MV-4-11 (cell line): Measurements from ENCODE around the gene NSFL1C.
"Not testable (repeated sequence)": the region's sequence is repeated elsewhere in the genome, so short reads cannot be mapped to it uniquely, and the experiment has no call there.

Experiments
- DNase-seq: peaks from one replicate; lab custom pipeline; 2025; lab: John Stamatoyannopoulos, UW

The NSFL1C gene

GRCh38 chr20:1466211-1467081 lies at the start of gene NSFL1C:
TSS of gene NSFL1C (minus strand) at chr20:1466849. CDS start at chr20:1466824, 25 bp downstream.
- peak; percentile 86 for DNase-seq

GRCh38 chr20:1513801-1514200 lies 47.2 kb upstream of the NSFL1C start:
- no peak for DNase-seq

- peak; percentile 69 for DNase-seq
These were observed 42.6 kb upstream of the NSFL1C start for GRCh38 chr20:1509237-1509636.

GRCh38 chr20:1508574-1508973 lies 41.9 kb upstream of the NSFL1C start:
- no peak for DNase-seq

GRCh38 chr20:1507276-1507675 lies 40.6 kb upstream of the NSFL1C start:
- DNase-seq = no peak

- no peak for DNase-seq
These were observed 39.2 kb upstream of the NSFL1C start for GRCh38 chr20:1505871-1506270.

- no peak for DNase-seq
These were observed 38.7 kb upstream of the NSFL1C start for GRCh38 chr20:1505361-1505760.

GRCh38 chr20:1503564-1504227 lies 37.0 kb upstream of the NSFL1C start:
- DNase-seq = peak; percentile 92

GRCh38 chr20:1500496-1500895 lies 33.8 kb upstream of the NSFL1C start:
- DNase-seq = no peak

GRCh38 chr20:1499528-1500420 lies 33.1 kb upstream of the NSFL1C start:
- no peak for DNase-seq

- DNase-seq = not testable (repeated sequence)
These were observed 30.7 kb upstream of the NSFL1C start for GRCh38 chr20:1497371-1497770.

GRCh38 chr20:1496930-1497329 lies 30.3 kb upstream of the NSFL1C start:
- no peak for DNase-seq

- no peak for DNase-seq
These were observed 27.8 kb upstream of the NSFL1C start for GRCh38 chr20:1494436-1494835.

GRCh38 chr20:1493536-1493935 lies 26.9 kb upstream of the NSFL1C start:
- no peak for DNase-seq

- peak; percentile 82 for DNase-seq
These were observed 25.4 kb upstream of the NSFL1C start for GRCh38 chr20:1491860-1492642.

GRCh38 chr20:1491281-1491840 lies 24.7 kb upstream of the NSFL1C start, which contains the start of gene SIRPB2:
TSS of gene SIRPB2 (minus strand) at chr20:1491420. CDS start at chr20:1491359, 61 bp downstream.
- peak; percentile 87 for DNase-seq

GRCh38 chr20:1490643-1491195 lies 24.1 kb upstream of the NSFL1C start:
- DNase-seq = peak; percentile 66

GRCh38 chr20:1489764-1490436 lies 23.3 kb upstream of the NSFL1C start:
- DNase-seq = peak; percentile 92

GRCh38 chr20:1489325-1489724 lies 22.7 kb upstream of the NSFL1C start:
- peak; percentile 38 for DNase-seq

GRCh38 chr20:1486566-1486965 lies 19.9 kb upstream of the NSFL1C start:
- DNase-seq = no peak
